Measurements from ENCODE around the gene GGT6.

Gene GGT6

GRCh38 chr17:4543557-4544026, 16.8 kb downstream of the GGT6 start:
- Histone ChIP-seq H3K36me3 (ENCODE audit: control insufficient read depth in 2 of 2, insufficient read depth in 2 of 2, low read length in 2 of 2) (peaks cover 27 to 41% of the 10 kb centered on the region in 2 donors), H3K4me1 (ENCODE audit: control insufficient read depth, insufficient read depth, low read length) (peaks cover 9% of the 10 kb centered on the region), H3K9ac (ENCODE audit: low read length in 2 of 2) (no peak overlapping the region), H3K9me3 (ENCODE audit: control insufficient read depth in 2 of 2, low read length in 2 of 2) (no peaks in the 10 kb centered on the region), H3K27ac (ENCODE audit: low read length) (no peak overlapping the region), H3K4me3 (ENCODE audit: low read length in 2 of 2) (no peak overlapping the region), H3K27me3 (ENCODE audit: control insufficient read depth in 1 of 2, insufficient read depth in 2 of 2, low read length in 2 of 2) (no peaks in the 10 kb centered on the region)

- no peak overlapping the region for H3K27ac ChIP-seq (ENCODE audit: low read length)
- H3K36me3 ChIP-seq (ENCODE audit: control insufficient read depth in 2 of 2, insufficient read depth in 2 of 2, low read length in 2 of 2): peaks cover 23 to 35% of the 10 kb centered on the region in 2 donors
- H3K9me3 ChIP-seq (ENCODE audit: control insufficient read depth in 2 of 2, low read length in 2 of 2): no peaks in the 10 kb centered on the region
- H3K9ac ChIP-seq (ENCODE audit: low read length in 2 of 2): no peak overlapping the region
- peaks cover 17% of the 10 kb centered on the region for H3K4me1 ChIP-seq (ENCODE audit: control insufficient read depth, insufficient read depth, low read length)
- no peaks in the 10 kb centered on the region for H3K27me3 ChIP-seq (ENCODE audit: control insufficient read depth in 1 of 2, insufficient read depth in 2 of 2, low read length in 2 of 2)
- H3K4me3 ChIP-seq (ENCODE audit: low read length in 2 of 2): no peak overlapping the region
These were observed 17.6 kb downstream of the GGT6 start for GRCh38 chr17:4542726-4543191.

GRCh38 chr17:4542003-4542725, 18.2 kb downstream of the GGT6 start:
- peaks cover 23% of the 10 kb centered on the region for H3K4me1 ChIP-seq (ENCODE audit: control insufficient read depth, insufficient read depth, low read length)
- H3K9me3 ChIP-seq (ENCODE audit: control insufficient read depth in 2 of 2, low read length in 2 of 2): no peaks in the 10 kb centered on the region
- H3K36me3 ChIP-seq (ENCODE audit: control insufficient read depth in 2 of 2, insufficient read depth in 2 of 2, low read length in 2 of 2): peaks cover 18 to 32% of the 10 kb centered on the region in 2 donors
- no peaks in the 10 kb centered on the region for H3K27me3 ChIP-seq (ENCODE audit: control insufficient read depth in 1 of 2, insufficient read depth in 2 of 2, low read length in 2 of 2)
- no peak overlapping the region for H3K27ac ChIP-seq (ENCODE audit: low read length)
- no peak overlapping the region for H3K9ac ChIP-seq (ENCODE audit: low read length in 2 of 2)
- H3K4me3 ChIP-seq (ENCODE audit: low read length in 2 of 2): no peak overlapping the region

- Histone ChIP-seq H3K27me3 (ENCODE audit: control insufficient read depth in 1 of 2, insufficient read depth in 2 of 2, low read length in 2 of 2) (no peaks in the 10 kb centered on the region), H3K9ac (ENCODE audit: low read length in 2 of 2) (no peak overlapping the region), H3K4me1 (ENCODE audit: control insufficient read depth, insufficient read depth, low read length) (peaks cover 30% of the 10 kb centered on the region), H3K27ac (ENCODE audit: low read length) (no peak overlapping the region), H3K4me3 (ENCODE audit: low read length in 2 of 2) (no peak overlapping the region), H3K9me3 (ENCODE audit: control insufficient read depth in 2 of 2, low read length in 2 of 2) (no peaks in the 10 kb centered on the region), H3K36me3 (ENCODE audit: control insufficient read depth in 2 of 2, insufficient read depth in 2 of 2, low read length in 2 of 2) (peaks cover 14 to 28% of the 10 kb centered on the region in 2 donors)
These were observed 18.9 kb downstream of the GGT6 start for GRCh38 chr17:4541328-4542002.

- Histone ChIP-seq H3K4me1 (ENCODE audit: control insufficient read depth, insufficient read depth, low read length) (peaks cover 37% of the 10 kb centered on the region), H3K9me3 (ENCODE audit: control insufficient read depth in 2 of 2, low read length in 2 of 2) (no peaks in the 10 kb centered on the region), H3K9ac (ENCODE audit: low read length in 2 of 2) (no peak overlapping the region), H3K27me3 (ENCODE audit: control insufficient read depth in 1 of 2, insufficient read depth in 2 of 2, low read length in 2 of 2) (no peaks in the 10 kb centered on the region), H3K4me3 (ENCODE audit: low read length in 2 of 2) (no peak overlapping the region), H3K27ac (ENCODE audit: low read length) (no peak overlapping the region), H3K36me3 (ENCODE audit: control insufficient read depth in 2 of 2, insufficient read depth in 2 of 2, low read length in 2 of 2) (peaks cover 14 to 28% of the 10 kb centered on the region in 2 donors)
These were observed 19.6 kb downstream of the GGT6 start for GRCh38 chr17:4540687-4541327.

- H3K36me3 ChIP-seq (ENCODE audit: control insufficient read depth in 2 of 2, insufficient read depth in 2 of 2, low read length in 2 of 2): peaks cover 14 to 25% of the 10 kb centered on the region in 2 donors
- peaks cover 43% of the 10 kb centered on the region for H3K4me1 ChIP-seq (ENCODE audit: control insufficient read depth, insufficient read depth, low read length)
- H3K4me3 ChIP-seq (ENCODE audit: low read length in 2 of 2): no peak overlapping the region
- no peaks in the 10 kb centered on the region for H3K9me3 ChIP-seq (ENCODE audit: control insufficient read depth in 2 of 2, low read length in 2 of 2)
- no peak overlapping the region for H3K9ac ChIP-seq (ENCODE audit: low read length in 2 of 2)
- H3K27me3 ChIP-seq (ENCODE audit: control insufficient read depth in 1 of 2, insufficient read depth in 2 of 2, low read length in 2 of 2): no peaks in the 10 kb centered on the region
- H3K27ac ChIP-seq (ENCODE audit: low read length): no peak overlapping the region
These were observed 20.1 kb downstream of the GGT6 start for GRCh38 chr17:4540224-4540651.

- H3K9me3 ChIP-seq (ENCODE audit: control insufficient read depth in 2 of 2, low read length in 2 of 2): no peaks in the 10 kb centered on the region
- H3K4me1 ChIP-seq (ENCODE audit: control insufficient read depth, insufficient read depth, low read length): peaks cover 43% of the 10 kb centered on the region
These were observed 20.7 kb downstream of the GGT6 start for GRCh38 chr17:4539576-4540223.

GRCh38 chr17:4539025-4539424, 21.4 kb downstream of the GGT6 start:
- Histone ChIP-seq H3K36me3 (ENCODE audit: control insufficient read depth in 2 of 2, insufficient read depth in 2 of 2, low read length in 2 of 2) (peaks cover 12 to 25% of the 10 kb centered on the region in 2 donors), H3K27ac (ENCODE audit: low read length) (no peak overlapping the region), H3K9ac (ENCODE audit: low read length in 2 of 2) (no peak overlapping the region), H3K4me3 (ENCODE audit: low read length in 2 of 2) (no peak overlapping the region), H3K27me3 (ENCODE audit: control insufficient read depth in 1 of 2, insufficient read depth in 2 of 2, low read length in 2 of 2) (no peaks in the 10 kb centered on the region), H3K4me1 (ENCODE audit: control insufficient read depth, insufficient read depth, low read length) (peaks cover 50% of the 10 kb centered on the region), H3K9me3 (ENCODE audit: control insufficient read depth in 2 of 2, low read length in 2 of 2) (no peaks in the 10 kb centered on the region)

More at GRCh38 chr17:4539576-4540223, 20.7 kb downstream of the GGT6 start:
- Histone ChIP-seq H3K36me3 (ENCODE audit: control insufficient read depth in 2 of 2, insufficient read depth in 2 of 2, low read length in 2 of 2) (peaks cover 12 to 25% of the 10 kb centered on the region in 2 donors), H3K4me3 (ENCODE audit: low read length in 2 of 2) (no peak overlapping the region), H3K9ac (ENCODE audit: low read length in 2 of 2) (no peak overlapping the region), H3K27ac (ENCODE audit: low read length) (no peak overlapping the region), H3K27me3 (ENCODE audit: control insufficient read depth in 1 of 2, insufficient read depth in 2 of 2, low read length in 2 of 2) (no peaks in the 10 kb centered on the region)

GRCh38 chr17:4538236-4539002, 22.0 kb downstream of the GGT6 start:
- Histone ChIP-seq H3K27me3 (ENCODE audit: control insufficient read depth in 1 of 2, insufficient read depth in 2 of 2, low read length in 2 of 2) (no peaks in the 10 kb centered on the region), H3K27ac (ENCODE audit: low read length) (no peak overlapping the region), H3K9ac (ENCODE audit: low read length in 2 of 2) (no peak overlapping the region), H3K36me3 (ENCODE audit: control insufficient read depth in 2 of 2, insufficient read depth in 2 of 2, low read length in 2 of 2) (peaks cover 12 to 25% of the 10 kb centered on the region in 2 donors), H3K4me1 (ENCODE audit: control insufficient read depth, insufficient read depth, low read length) (peaks cover 50% of the 10 kb centered on the region), H3K4me3 (ENCODE audit: low read length in 2 of 2) (no peak overlapping the region), H3K9me3 (ENCODE audit: control insufficient read depth in 2 of 2, low read length in 2 of 2) (no peaks in the 10 kb centered on the region)

Data from stomach smooth muscle (tissue), 2 donors.